ENCODE data around the gene MAGOHB. TPM values are rescaled to one million over a fixed set of nuclear protein-coding genes. Genes with fewer than 3 reads are reported as not detected.
A peak's percentile ranks its signal among the peaks of the same experiment; 100 is the strongest.
"Not testable (repeated sequence)": the region's sequence is repeated elsewhere in the genome, so short reads cannot be mapped to it uniquely, and the experiment has no call there.

MAGOHB gene
- total RNA-seq, 1 experiment from 2014 or later: 55.4 TPM

DNA sequence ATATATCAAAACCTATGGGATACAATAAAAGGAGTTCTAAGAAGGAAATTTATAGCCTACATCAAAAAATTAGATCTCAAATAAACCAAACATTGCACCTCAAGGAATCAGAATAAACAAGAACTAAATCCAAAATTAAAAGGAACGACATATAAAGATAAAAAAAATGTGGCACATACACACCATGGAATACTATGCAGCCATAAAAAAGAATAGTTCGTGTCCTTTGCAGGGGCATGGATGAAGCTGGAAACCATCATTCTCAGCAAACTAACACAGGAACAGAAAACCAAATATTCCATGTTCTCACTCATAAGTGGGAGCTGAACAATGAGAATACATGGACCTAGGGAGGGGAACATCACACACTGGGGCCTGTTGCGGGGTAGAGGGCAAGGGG, 31.3 kb downstream of the MAGOHB start:
- not testable (repeated sequence) for H4K20me1 ChIP-seq (ENCODE audit: insufficient read depth, low read depth, low read length); H3K9ac ChIP-seq (ENCODE audit: low read length); H3K4me3 ChIP-seq (ENCODE audit: low read length); H3K9me2 ChIP-seq (replicated peaks; ENCODE audit: insufficient read depth, low read length); H3K4me2 ChIP-seq (ENCODE audit: low read depth, low read length, poor library complexity, severe bottlenecking); H3K9me3 ChIP-seq (ENCODE audit: low read length); H3K27ac ChIP-seq (ENCODE audit: low read length); H3K4me1 ChIP-seq (ENCODE audit: low read length); H2AFZ ChIP-seq (ENCODE audit: low read length); DNase-seq; H3K79me2 ChIP-seq (ENCODE audit: low read length); H3K27me3 ChIP-seq (ENCODE audit: low read length)
- H3K36me3 ChIP-seq (ENCODE audit: insufficient read depth, low read length): peaks cover 13% of the 10 kb centered on the region

DNA sequence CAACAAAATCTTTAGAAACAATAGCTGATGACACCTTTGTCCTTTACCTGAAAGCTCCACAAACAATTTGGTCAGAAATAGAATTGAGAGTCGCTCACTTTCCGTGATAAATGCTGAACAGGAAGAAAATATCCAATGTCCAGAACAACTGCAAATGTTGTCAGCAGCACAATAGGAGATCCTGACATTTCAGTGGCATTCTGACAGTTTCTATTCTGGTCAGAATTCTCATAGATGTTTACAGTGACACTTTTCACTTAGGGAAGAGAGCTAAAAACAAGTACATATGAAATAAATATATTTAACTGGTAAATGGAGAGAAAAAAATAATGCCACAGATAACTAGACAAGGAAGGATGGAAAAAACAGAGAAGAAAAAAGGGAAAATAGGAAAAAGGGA, 39.1 kb downstream of the MAGOHB start:
- Histone ChIP-seq H3K4me1 (ENCODE audit: low read length) (no peaks in the 10 kb centered on the region), H3K27ac (ENCODE audit: low read length) (no peak overlapping the region), H3K9ac (ENCODE audit: low read length) (no peak overlapping the region), H3K4me3 (ENCODE audit: low read length) (no peak overlapping the region), H3K79me2 (ENCODE audit: low read length) (no peaks in the 10 kb centered on the region), H2AFZ (ENCODE audit: low read length) (no peak overlapping the region), H4K20me1 (ENCODE audit: insufficient read depth, low read depth, low read length) (no peaks in the 10 kb centered on the region), H3K4me2 (ENCODE audit: low read depth, low read length, poor library complexity, severe bottlenecking) (no peak overlapping the region), H3K9me2 (replicated peaks; ENCODE audit: insufficient read depth, low read length) (no peaks in the 10 kb centered on the region), H3K27me3 (ENCODE audit: low read length) (no peaks in the 10 kb centered on the region), H3K36me3 (ENCODE audit: insufficient read depth, low read length) (no peaks in the 10 kb centered on the region), H3K9me3 (ENCODE audit: low read length) (no peaks in the 10 kb centered on the region)
- DNase-seq: no peak

DNA sequence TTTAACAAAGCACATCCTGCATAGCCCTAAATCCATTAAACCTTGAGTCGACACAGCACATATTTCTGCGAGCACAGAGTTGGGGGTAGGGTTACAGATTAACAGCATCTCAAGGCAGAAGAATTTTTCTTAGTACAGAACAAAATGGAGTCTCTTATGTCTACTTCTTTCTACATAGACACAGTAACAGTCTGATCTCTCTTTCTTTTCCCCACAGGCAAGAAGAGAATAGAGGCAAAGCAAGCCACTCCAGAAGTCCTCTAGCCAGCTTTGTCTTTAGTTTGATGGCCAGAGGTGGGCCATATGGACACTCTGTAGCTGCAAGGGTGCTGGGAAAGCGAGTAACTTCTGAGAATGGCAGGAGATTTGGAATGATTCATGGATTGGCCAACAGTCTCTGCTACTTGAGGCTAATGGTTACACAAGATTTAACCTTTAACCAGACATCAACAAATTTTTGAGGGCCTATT, 41.4 kb downstream of the MAGOHB start:
- not testable (repeated sequence) for H2AFZ ChIP-seq (ENCODE audit: low read length)

DNA sequence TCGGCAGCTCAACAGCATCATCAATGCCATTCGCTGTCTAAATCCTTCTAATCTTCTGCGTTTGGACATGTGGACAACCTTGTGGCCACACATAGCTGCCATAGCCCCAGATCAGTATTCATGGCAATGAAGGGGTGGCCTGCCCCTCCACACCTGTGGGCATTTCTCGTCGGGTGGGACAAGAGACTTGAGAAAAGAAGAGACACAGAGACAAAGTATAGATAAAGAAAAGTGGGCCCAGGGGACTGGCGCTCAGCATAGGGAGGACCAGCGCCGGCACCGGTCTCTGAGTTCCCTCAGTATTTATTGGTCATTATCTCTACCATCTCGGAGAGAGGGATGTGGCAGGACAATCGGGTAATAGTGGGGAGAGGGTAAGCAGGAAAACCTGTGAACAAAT, 42.3 kb downstream of the MAGOHB start:
- Histone ChIP-seq H3K4me3 (ENCODE audit: low read length) (no peak overlapping the region), H3K9me3 (ENCODE audit: low read length) (no peaks in the 10 kb centered on the region), H2AFZ (ENCODE audit: low read length) (no peak overlapping the region), H3K9me2 (replicated peaks; ENCODE audit: insufficient read depth, low read length) (no peaks in the 10 kb centered on the region), H3K4me1 (ENCODE audit: low read length) (no peaks in the 10 kb centered on the region), H3K27me3 (ENCODE audit: low read length) (no peaks in the 10 kb centered on the region), H3K36me3 (ENCODE audit: insufficient read depth, low read length) (no peaks in the 10 kb centered on the region), H3K27ac (ENCODE audit: low read length) (no peak overlapping the region), H3K9ac (ENCODE audit: low read length) (no peak overlapping the region), H4K20me1 (ENCODE audit: insufficient read depth, low read depth, low read length) (no peaks in the 10 kb centered on the region), H3K4me2 (ENCODE audit: low read depth, low read length, poor library complexity, severe bottlenecking) (no peak overlapping the region), H3K79me2 (ENCODE audit: low read length) (no peaks in the 10 kb centered on the region)
- DNase-seq: no peak

More for the DNA sequence above, 41.4 kb downstream of the MAGOHB start:
- H3K79me2 ChIP-seq (ENCODE audit: low read length); H3K27ac ChIP-seq (ENCODE audit: low read length); H3K4me3 ChIP-seq (ENCODE audit: low read length); H4K20me1 ChIP-seq (ENCODE audit: insufficient read depth, low read depth, low read length); H3K4me1 ChIP-seq (ENCODE audit: low read length); H3K9me3 ChIP-seq (ENCODE audit: low read length); H3K36me3 ChIP-seq (ENCODE audit: insufficient read depth, low read length); H3K4me2 ChIP-seq (ENCODE audit: low read depth, low read length, poor library complexity, severe bottlenecking); H3K27me3 ChIP-seq (ENCODE audit: low read length); H3K9me2 ChIP-seq (replicated peaks; ENCODE audit: insufficient read depth, low read length); DNase-seq; H3K9ac ChIP-seq (ENCODE audit: low read length): not testable (repeated sequence)

DNA sequence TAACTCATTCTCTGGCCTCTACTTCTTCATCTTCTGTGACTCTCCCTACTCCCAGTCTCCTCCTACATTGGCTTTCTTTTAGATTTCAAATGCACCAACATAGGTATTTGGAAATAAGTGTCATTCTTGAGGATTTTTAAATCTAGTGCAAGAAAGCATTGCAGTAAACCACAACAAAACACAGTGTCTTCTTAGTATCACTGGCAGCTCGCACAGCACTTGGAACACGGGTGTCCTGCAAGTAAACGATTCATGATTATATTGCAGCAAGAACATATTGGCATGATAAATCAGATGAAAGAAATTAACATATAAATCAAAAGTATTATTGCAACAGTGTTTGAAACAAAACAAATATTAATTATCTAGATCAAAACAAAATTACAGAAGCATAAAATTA, 45.6 kb downstream of the MAGOHB start:
- Histone ChIP-seq H2AFZ (ENCODE audit: low read length) (no peak overlapping the region), H3K9ac (ENCODE audit: low read length) (no peak overlapping the region), H3K79me2 (ENCODE audit: low read length) (no peaks in the 10 kb centered on the region), H3K4me3 (ENCODE audit: low read length) (no peak overlapping the region), H3K27ac (ENCODE audit: low read length) (no peak overlapping the region), H3K9me2 (replicated peaks; ENCODE audit: insufficient read depth, low read length) (no peaks in the 10 kb centered on the region), H3K4me1 (ENCODE audit: low read length) (no peaks in the 10 kb centered on the region), H3K4me2 (ENCODE audit: low read depth, low read length, poor library complexity, severe bottlenecking) (no peak overlapping the region), H3K27me3 (ENCODE audit: low read length) (no peaks in the 10 kb centered on the region), H3K36me3 (ENCODE audit: insufficient read depth, low read length) (no peaks in the 10 kb centered on the region), H4K20me1 (ENCODE audit: insufficient read depth, low read depth, low read length) (no peaks in the 10 kb centered on the region), H3K9me3 (ENCODE audit: low read length) (no peaks in the 10 kb centered on the region)
- DNase-seq: no peak

DNA sequence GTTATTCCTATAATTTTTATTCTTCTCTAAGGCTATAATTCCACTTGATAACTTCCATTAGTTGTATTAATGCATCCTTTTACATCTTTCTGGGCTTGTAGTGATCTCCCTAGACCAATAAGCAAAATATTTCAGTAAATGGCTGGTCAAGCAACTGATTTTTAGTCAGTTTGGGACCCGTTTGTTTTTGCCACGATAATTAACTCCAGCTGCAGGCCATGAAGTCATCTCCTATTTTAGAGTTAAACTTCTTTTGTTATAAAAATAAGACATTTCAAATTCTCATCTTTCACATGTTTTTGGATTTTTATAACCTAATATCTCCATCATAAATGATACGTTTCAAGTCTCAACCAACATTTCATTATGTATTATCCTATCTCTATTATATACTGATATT, 49.4 kb downstream of the MAGOHB start:
- Histone ChIP-seq H3K4me2 (ENCODE audit: low read depth, low read length, poor library complexity, severe bottlenecking) (no peak overlapping the region), H3K79me2 (ENCODE audit: low read length) (no peaks in the 10 kb centered on the region)
- no peak for DNase-seq

DNA sequence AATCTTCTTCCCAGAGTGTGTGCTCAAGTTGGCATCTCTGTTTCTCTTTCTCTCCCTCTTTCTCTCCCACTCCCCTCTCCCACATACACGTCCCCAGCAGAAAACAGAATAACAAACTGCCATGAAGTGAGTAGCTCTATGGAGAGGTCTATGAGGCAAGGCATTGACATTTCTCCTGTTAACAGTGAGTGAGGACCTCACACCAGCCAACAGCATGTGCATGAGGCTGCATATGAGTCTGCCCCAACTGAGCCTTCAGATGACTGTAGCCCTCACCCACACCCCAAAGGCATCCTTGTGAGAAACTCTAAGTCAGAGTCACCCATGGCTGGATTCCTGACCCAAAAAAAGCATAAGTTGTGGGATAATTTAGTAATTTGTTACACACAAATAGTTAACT, 50.4 kb downstream of the MAGOHB start:
- Histone ChIP-seq H2AFZ (ENCODE audit: low read length) (no peak overlapping the region), H3K9me2 (replicated peaks; ENCODE audit: insufficient read depth, low read length) (no peaks in the 10 kb centered on the region), H3K4me3 (ENCODE audit: low read length) (no peak overlapping the region), H3K79me2 (ENCODE audit: low read length) (no peaks in the 10 kb centered on the region), H3K36me3 (ENCODE audit: insufficient read depth, low read length) (no peaks in the 10 kb centered on the region), H3K4me2 (ENCODE audit: low read depth, low read length, poor library complexity, severe bottlenecking) (no peak overlapping the region), H3K4me1 (ENCODE audit: low read length) (peaks cover under 1% of the 10 kb centered on the region; the same call in 1 of the 2 replicates), H3K27me3 (ENCODE audit: low read length) (no peaks in the 10 kb centered on the region), H4K20me1 (ENCODE audit: insufficient read depth, low read depth, low read length) (no peaks in the 10 kb centered on the region), H3K9ac (ENCODE audit: low read length) (no peak overlapping the region), H3K27ac (ENCODE audit: low read length) (no peak overlapping the region), H3K9me3 (ENCODE audit: low read length) (no peaks in the 10 kb centered on the region)
- DNase-seq: no peak

More for the DNA sequence above, 49.4 kb downstream of the MAGOHB start:
- H3K9me2 ChIP-seq (replicated peaks; ENCODE audit: insufficient read depth, low read length): no peaks in the 10 kb centered on the region
- H3K36me3 ChIP-seq (ENCODE audit: insufficient read depth, low read length): no peaks in the 10 kb centered on the region
- no peaks in the 10 kb centered on the region for H4K20me1 ChIP-seq (ENCODE audit: insufficient read depth, low read depth, low read length)
- no peaks in the 10 kb centered on the region for H3K9me3 ChIP-seq (ENCODE audit: low read length)
- no peak overlapping the region for H2AFZ ChIP-seq (ENCODE audit: low read length)
- H3K27me3 ChIP-seq (ENCODE audit: low read length): no peaks in the 10 kb centered on the region
- no peak overlapping the region for H3K27ac ChIP-seq (ENCODE audit: low read length)
- no peaks in the 10 kb centered on the region for H3K4me1 ChIP-seq (ENCODE audit: low read length)
- H3K4me3 ChIP-seq (ENCODE audit: low read length): no peak overlapping the region
- H3K9ac ChIP-seq (ENCODE audit: low read length): no peak overlapping the region

DNA sequence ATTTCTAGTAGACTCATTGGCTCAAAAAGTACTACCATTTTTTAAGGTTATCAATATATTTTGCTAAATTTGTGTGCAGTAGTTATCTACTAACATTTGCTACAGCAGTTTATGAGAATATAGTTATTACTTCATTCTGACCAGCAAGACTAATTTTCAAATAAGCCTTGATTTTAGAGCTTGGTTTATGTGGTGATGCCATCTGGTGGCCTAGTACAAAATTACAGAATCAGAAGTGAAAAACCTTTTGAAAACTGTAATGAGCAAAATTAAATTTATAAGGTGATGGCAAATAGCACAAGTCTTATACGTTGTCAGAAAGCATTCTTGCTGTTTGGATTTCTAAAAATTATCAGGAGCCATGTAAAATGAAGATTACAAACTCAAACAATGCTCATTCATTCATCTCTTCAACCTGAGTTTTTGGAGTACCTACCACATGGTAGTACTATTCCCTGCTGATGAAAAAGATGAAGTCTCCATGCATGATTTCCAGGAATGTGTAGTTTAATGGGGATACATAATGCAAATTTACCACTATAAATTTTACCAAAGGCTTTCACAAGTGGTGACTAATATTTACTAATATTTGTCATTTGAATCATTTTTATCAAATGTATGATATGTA, 51.0 kb downstream of the MAGOHB start:
- Histone ChIP-seq H3K4me2 (ENCODE audit: low read depth, low read length, poor library complexity, severe bottlenecking) (no peak overlapping the region), H2AFZ (ENCODE audit: low read length) (no peak overlapping the region), H3K4me1 (ENCODE audit: low read length) (peaks cover 4% of the 10 kb centered on the region; the same call in 1 of the 2 replicates), H3K27ac (ENCODE audit: low read length) (no peak overlapping the region), H3K9me2 (replicated peaks; ENCODE audit: insufficient read depth, low read length) (no peaks in the 10 kb centered on the region), H3K36me3 (ENCODE audit: insufficient read depth, low read length) (no peaks in the 10 kb centered on the region), H3K27me3 (ENCODE audit: low read length) (no peaks in the 10 kb centered on the region), H3K9me3 (ENCODE audit: low read length) (no peaks in the 10 kb centered on the region), H4K20me1 (ENCODE audit: insufficient read depth, low read depth, low read length) (no peaks in the 10 kb centered on the region), H3K9ac (ENCODE audit: low read length) (no peak overlapping the region), H3K4me3 (ENCODE audit: low read length) (no peak overlapping the region), H3K79me2 (ENCODE audit: low read length) (no peaks in the 10 kb centered on the region)
- DNase-seq: peak; percentile 78

Measured in Karpas-422 (cell line).